ENCODE measurements around the gene CAMK2D. TPM values are rescaled to one million over a fixed set of nuclear protein-coding genes. Genes with fewer than 3 reads are reported as not detected.

The CAMK2D gene
- total and polyA plus RNA-seq, 2 donors (not counting 1 experiment from before 2014, with no cell fraction given) = 120 to 262 TPM

DNA sequence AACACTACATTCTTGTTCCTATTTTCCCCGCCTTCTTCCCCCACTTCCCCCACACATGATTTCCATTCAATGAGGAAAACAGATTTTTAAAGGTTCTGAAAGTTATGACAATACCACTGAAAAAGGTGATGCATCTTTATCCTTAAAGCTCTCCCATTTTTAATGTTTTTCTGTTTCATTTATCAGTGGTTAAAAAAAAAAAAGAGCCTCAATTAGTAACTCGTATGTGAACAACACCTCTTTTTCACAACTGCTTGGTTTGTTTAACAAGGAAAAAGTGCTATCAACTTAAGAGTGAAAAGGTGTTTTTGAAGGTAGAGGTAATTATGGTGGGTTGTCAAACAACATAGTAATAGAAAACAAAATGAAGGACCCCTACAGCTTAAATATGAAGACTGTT lies 8.2 kb upstream of the CAMK2D start:
- no peaks in the 10 kb centered on the region for H3K4me1 ChIP-seq (ENCODE audit: control insufficient read depth, extremely low read depth, insufficient read depth, low read length)
- no peaks in the 10 kb centered on the region for H3K27me3 ChIP-seq (ENCODE audit: control insufficient read depth, insufficient read depth, low read length)
- TF ChIP-seq, protein P1, sequence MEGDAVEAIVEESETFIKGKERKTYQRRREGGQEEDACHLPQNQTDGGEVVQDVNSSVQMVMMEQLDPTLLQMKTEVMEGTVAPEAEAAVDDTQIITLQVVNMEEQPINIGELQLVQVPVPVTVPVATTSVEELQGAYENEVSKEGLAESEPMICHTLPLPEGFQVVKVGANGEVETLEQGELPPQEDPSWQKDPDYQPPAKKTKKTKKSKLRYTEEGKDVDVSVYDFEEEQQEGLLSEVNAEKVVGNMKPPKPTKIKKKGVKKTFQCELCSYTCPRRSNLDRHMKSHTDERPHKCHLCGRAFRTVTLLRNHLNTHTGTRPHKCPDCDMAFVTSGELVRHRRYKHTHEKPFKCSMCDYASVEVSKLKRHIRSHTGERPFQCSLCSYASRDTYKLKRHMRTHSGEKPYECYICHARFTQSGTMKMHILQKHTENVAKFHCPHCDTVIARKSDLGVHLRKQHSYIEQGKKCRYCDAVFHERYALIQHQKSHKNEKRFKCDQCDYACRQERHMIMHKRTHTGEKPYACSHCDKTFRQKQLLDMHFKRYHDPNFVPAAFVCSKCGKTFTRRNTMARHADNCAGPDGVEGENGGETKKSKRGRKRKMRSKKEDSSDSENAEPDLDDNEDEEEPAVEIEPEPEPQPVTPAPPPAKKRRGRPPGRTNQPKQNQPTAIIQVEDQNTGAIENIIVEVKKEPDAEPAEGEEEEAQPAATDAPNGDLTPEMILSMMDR (conservative IDR thresholded peaks at IDR 0.05 in 1 of 2, IDR thresholded peaks at IDR 0.05 in 1 of 2; ENCODE audit: low read depth in 1 of 2, low read length in 2 of 2) = no peak
- TF ChIP-seq EZH2 (IDR thresholded peaks at IDR 0.05; ENCODE audit: low read length, missing control alignments) = no peak
- no peak overlapping the region for H3K27ac ChIP-seq (ENCODE audit: insufficient read depth, low read length)
- H3K9me3 ChIP-seq (ENCODE audit: control insufficient read depth, insufficient read depth, low read depth, low read length) = no peaks in the 10 kb centered on the region
- H3K4me2 ChIP-seq (ENCODE audit: extremely low read depth, insufficient read depth, low read length) = no peak overlapping the region
- H4K20me1 ChIP-seq (ENCODE audit: control insufficient read depth, extremely low read depth, insufficient read depth, low read length) = no peaks in the 10 kb centered on the region
- no peak for DNase-seq (ENCODE audit: low read depth in 2 of 2)
- H3K4me3 ChIP-seq (replicated peaks in 1 of 4; ENCODE audit: control extremely low read depth in 1 of 4, insufficient read depth in 1 of 4, low read depth in 3 of 4, low read length in 4 of 4) = no peak overlapping the region
- H3K9ac ChIP-seq (ENCODE audit: insufficient read depth, low read length) = no peak overlapping the region
- no peaks in the 10 kb centered on the region for H3K79me2 ChIP-seq (ENCODE audit: control insufficient read depth, insufficient read depth, low read length)
- H3K36me3 ChIP-seq (ENCODE audit: control insufficient read depth, insufficient read depth, low read length) = no peaks in the 10 kb centered on the region
- H2AFZ ChIP-seq (ENCODE audit: low read length) = no peak overlapping the region

DNA sequence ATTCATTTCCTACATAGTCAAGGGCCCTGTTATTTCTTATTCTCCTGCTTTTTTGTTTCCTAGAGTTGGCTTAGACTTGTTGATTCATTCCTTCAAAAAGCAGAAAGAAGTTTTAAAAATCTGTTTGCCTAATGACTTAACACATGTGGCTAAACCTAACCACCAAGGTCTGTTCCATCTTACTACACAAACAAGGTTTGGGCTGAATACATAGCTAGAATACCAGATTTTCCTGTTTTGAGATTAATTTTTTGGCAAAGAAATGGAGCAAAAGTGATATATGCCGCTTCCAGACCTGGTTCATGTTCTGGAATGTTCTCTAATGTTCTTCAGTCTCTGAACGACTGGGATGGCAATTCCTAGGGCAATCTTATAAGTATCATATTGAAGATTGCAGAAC lies 7.4 kb upstream of the CAMK2D start:
- no peaks in the 10 kb centered on the region for H3K79me2 ChIP-seq (ENCODE audit: control insufficient read depth, insufficient read depth, low read length)
- no peaks in the 10 kb centered on the region for H3K4me1 ChIP-seq (ENCODE audit: control insufficient read depth, extremely low read depth, insufficient read depth, low read length)
- H3K36me3 ChIP-seq (ENCODE audit: control insufficient read depth, insufficient read depth, low read length) = no peaks in the 10 kb centered on the region
- no peak overlapping the region for H3K4me2 ChIP-seq (ENCODE audit: extremely low read depth, insufficient read depth, low read length)
- H4K20me1 ChIP-seq (ENCODE audit: control insufficient read depth, extremely low read depth, insufficient read depth, low read length) = no peaks in the 10 kb centered on the region
- no peaks in the 10 kb centered on the region for H3K9me3 ChIP-seq (ENCODE audit: control insufficient read depth, insufficient read depth, low read depth, low read length)
- no peak overlapping the region for H3K9ac ChIP-seq (ENCODE audit: insufficient read depth, low read length)
- TF ChIP-seq, protein P1 (conservative IDR thresholded peaks at IDR 0.05 in 1 of 2, IDR thresholded peaks at IDR 0.05 in 1 of 2; ENCODE audit: low read depth in 1 of 2, low read length in 2 of 2) = no peak
- TF ChIP-seq EZH2 (IDR thresholded peaks at IDR 0.05; ENCODE audit: low read length, missing control alignments) = no peak
- peak in 1 of 2 donors; percentile 37 for DNase-seq (ENCODE audit: low read depth in 2 of 2)
- H3K27ac ChIP-seq (ENCODE audit: insufficient read depth, low read length) = no peak overlapping the region
- no peaks in the 10 kb centered on the region for H3K27me3 ChIP-seq (ENCODE audit: control insufficient read depth, insufficient read depth, low read length)
- H2AFZ ChIP-seq (ENCODE audit: low read length) = no peak overlapping the region
- H3K4me3 ChIP-seq (replicated peaks in 1 of 4; ENCODE audit: control extremely low read depth in 1 of 4, insufficient read depth in 1 of 4, low read depth in 3 of 4, low read length in 4 of 4) = no peak overlapping the region

- no peak overlapping the region for H2AFZ ChIP-seq (ENCODE audit: low read length)
Observed at GRCh38 chr4:113766882-113767281, 5.3 kb upstream of the CAMK2D start.

More at GRCh38 chr4:113766882-113767281, 5.3 kb upstream of the CAMK2D start:
- H3K9ac ChIP-seq (ENCODE audit: insufficient read depth, low read length) = no peak overlapping the region
- H3K4me3 ChIP-seq (replicated peaks in 1 of 4; ENCODE audit: control extremely low read depth in 1 of 4, insufficient read depth in 1 of 4, low read depth in 3 of 4, low read length in 4 of 4) = no peak overlapping the region
- no peak overlapping the region for H3K27ac ChIP-seq (ENCODE audit: insufficient read depth, low read length)
- TF ChIP-seq, protein P1 (conservative IDR thresholded peaks at IDR 0.05 in 1 of 2, IDR thresholded peaks at IDR 0.05 in 1 of 2; ENCODE audit: low read depth in 1 of 2, low read length in 2 of 2) = no peak
- TF ChIP-seq EZH2 (IDR thresholded peaks at IDR 0.05; ENCODE audit: low read length, missing control alignments) = no peak
- H4K20me1 ChIP-seq (ENCODE audit: control insufficient read depth, extremely low read depth, insufficient read depth, low read length) = no peaks in the 10 kb centered on the region
- no peaks in the 10 kb centered on the region for H3K79me2 ChIP-seq (ENCODE audit: control insufficient read depth, insufficient read depth, low read length)
- H3K27me3 ChIP-seq (ENCODE audit: control insufficient read depth, insufficient read depth, low read length) = no peaks in the 10 kb centered on the region
- no peaks in the 10 kb centered on the region for H3K4me1 ChIP-seq (ENCODE audit: control insufficient read depth, extremely low read depth, insufficient read depth, low read length)
- DNase-seq (ENCODE audit: low read depth in 2 of 2) = no peak
- H3K36me3 ChIP-seq (ENCODE audit: control insufficient read depth, insufficient read depth, low read length) = no peaks in the 10 kb centered on the region
- H3K9me3 ChIP-seq (ENCODE audit: control insufficient read depth, insufficient read depth, low read depth, low read length) = no peaks in the 10 kb centered on the region
- no peak overlapping the region for H3K4me2 ChIP-seq (ENCODE audit: extremely low read depth, insufficient read depth, low read length)

All from fibroblast of lung (primary cell).